H9 (cell line): ENCODE results near the gene SPINK13. TPM values are rescaled to one million over a fixed set of nuclear protein-coding genes. Genes with fewer than 3 reads are reported as not detected.

ENCODE experiments used
- DNase-seq: peaks from one replicate; pipeline ENCODE4 v3.0.0-alpha.2; 2017
- H2AFZ ChIP-seq: one replicate; pipeline ENCODE4 v1.6.1; 2013; ENCODE audit warnings: mild to moderate bottlenecking, low read length, control low read depth, moderate library complexity
- H2AK5ac ChIP-seq: 2 replicates; pipeline ENCODE4 v1.6.1; 2013; ENCODE audit warnings: low read length, control low read depth, mixed read lengths; ENCODE audit not compliant: insufficient read length
- H2BK120ac ChIP-seq: one replicate; pipeline ENCODE4 v1.6.1; 2013; ENCODE audit warnings: low read depth, mild to moderate bottlenecking, low read length, control low read depth, inconsistent platforms; ENCODE audit not compliant: poor library complexity, severe bottlenecking
- H2BK12ac ChIP-seq: 2 replicates; pipeline ENCODE4 v1.6.1; 2013; ENCODE audit warnings: low read length, control low read depth, mixed read lengths, low read depth; ENCODE audit not compliant: insufficient read length
- H2BK15ac ChIP-seq: 2 replicates; pipeline ENCODE4 v1.6.1; 2013; ENCODE audit warnings: low read depth, low read length, control low read depth
- H2BK20ac ChIP-seq: one replicate; pipeline ENCODE4 v1.6.1; 2013; ENCODE audit warnings: low read depth, mild to moderate bottlenecking, low read length, control low read depth, inconsistent platforms; ENCODE audit not compliant: poor library complexity, severe bottlenecking
- H2BK5ac ChIP-seq: 2 replicates; pipeline ENCODE4 v1.6.1; 2013; ENCODE audit warnings: low read length, control low read depth, mixed read lengths; ENCODE audit not compliant: insufficient read length
- H3K14ac ChIP-seq: 2 replicates; pipeline ENCODE4 v1.6.1; 2013; ENCODE audit warnings: low read length, control low read depth; ENCODE audit not compliant: insufficient read depth
- H3K18ac ChIP-seq: 2 replicates; pipeline ENCODE4 v1.6.1; 2013; ENCODE audit warnings: low read depth, mild to moderate bottlenecking, mixed read lengths, low read length, control low read depth; ENCODE audit not compliant: insufficient read length
- H3K23ac ChIP-seq: 2 replicates; pipeline ENCODE4 v1.6.1; 2013; ENCODE audit warnings: low read length, control low read depth, mixed read lengths, low read depth; ENCODE audit not compliant: insufficient read length
- H3K23me2 ChIP-seq: 2 replicates; pipeline ENCODE4 v1.6.1; 2013; ENCODE audit warnings: low read depth, mild to moderate bottlenecking, mixed read lengths, low read length, control low read depth; ENCODE audit not compliant: insufficient read length, poor library complexity, severe bottlenecking
- H3K27ac ChIP-seq: 2 replicates; pipeline ENCODE4 v1.5.1; 2013; ENCODE audit warnings: low read length, control low read depth, mixed read lengths, low read depth; ENCODE audit not compliant: insufficient read length
- H3K27me3 ChIP-seq: 2 replicates; pipeline ENCODE4 v1.6.1; 2013; ENCODE audit warnings: low read length, control low read depth, inconsistent platforms; ENCODE audit not compliant: insufficient read depth
- H3K4ac ChIP-seq: 2 replicates; pipeline ENCODE4 v1.6.1; 2013; ENCODE audit warnings: low read depth, mild to moderate bottlenecking, control low read depth, inconsistent platforms, low read length, moderate library complexity
- H3K4me1 ChIP-seq: 2 replicates; pipeline ENCODE4 v1.6.1; 2013; ENCODE audit warnings: low read length, control low read depth, inconsistent platforms; ENCODE audit not compliant: insufficient read depth
- H3K4me2 ChIP-seq: 2 replicates; pipeline ENCODE4 v1.6.1; 2013; ENCODE audit warnings: low read length, control low read depth, mixed read lengths; ENCODE audit not compliant: insufficient read length, insufficient read depth
- H3K56ac ChIP-seq: 2 replicates; pipeline ENCODE4 v1.6.1; 2013; ENCODE audit warnings: low read depth, mild to moderate bottlenecking, mixed read lengths, low read length, control low read depth; ENCODE audit not compliant: insufficient read length
- H3K79me1 ChIP-seq: 2 replicates; pipeline ENCODE4 v1.6.1; 2013; ENCODE audit warnings: low read depth, mild to moderate bottlenecking, moderate library complexity, low read length, control low read depth, inconsistent platforms; ENCODE audit not compliant: insufficient read depth, poor library complexity, severe bottlenecking
- H3K79me2 ChIP-seq: 2 replicates; pipeline ENCODE4 v1.6.1; 2013; ENCODE audit warnings: low read length, control low read depth, inconsistent platforms; ENCODE audit not compliant: insufficient read depth
- H3K9ac ChIP-seq: 2 replicates; pipeline ENCODE4 v1.6.1; 2013; ENCODE audit warnings: low read length, control low read depth, mixed read lengths; ENCODE audit not compliant: insufficient read length; ENCODE audit errors: extremely low read depth
- H3K9me3 ChIP-seq: one replicate; pipeline ENCODE4 v1.6.1; 2013; ENCODE audit warnings: low read depth, low read length, inconsistent platforms; ENCODE audit not compliant: control insufficient read depth
- H3T11ph ChIP-seq: one replicate; pipeline ENCODE4 v1.6.1; 2013; ENCODE audit warnings: mild to moderate bottlenecking, low read length, control low read depth, inconsistent platforms
- H4K20me1 ChIP-seq: one replicate; pipeline ENCODE4 v1.6.1; 2013; ENCODE audit not compliant: control insufficient read depth, insufficient read length, insufficient read depth
- H4K5ac ChIP-seq: 2 replicates; pipeline ENCODE4 v1.6.1; 2013; ENCODE audit warnings: low read depth, mild to moderate bottlenecking, mixed read lengths, low read length, control low read depth; ENCODE audit not compliant: insufficient read length
- H4K8ac ChIP-seq: replicated peaks from 2 replicates; pipeline ENCODE4 v1.6.1; 2013; ENCODE audit warnings: low read length, control low read depth, mixed read lengths, low read depth; ENCODE audit not compliant: insufficient read length
- H4K91ac ChIP-seq: 2 replicates; pipeline ENCODE4 v1.6.1; 2013; ENCODE audit warnings: low read depth, mild to moderate bottlenecking, moderate library complexity, mixed read lengths, low read length, control low read depth; ENCODE audit not compliant: insufficient read length
- H3K27ac Mint-ChIP-seq, 3 experiments: 2 replicates in 2 of 3; 3 replicates in 1 of 3; pipeline ENCODE4 v1.8.0; 2020 to 2021; ENCODE audit warnings: mixed read lengths in 3 of 3, mild to moderate bottlenecking in 1 of 3, moderate library complexity in 1 of 3
- H3K27me3 Mint-ChIP-seq: 2 replicates; pipeline ENCODE4 v1.8.0; 2021; ENCODE audit warnings: low read depth, mild to moderate bottlenecking, moderate library complexity, mixed read lengths
- H3K36me3 Mint-ChIP-seq, 3 experiments: 2 replicates in 2 of 3; 3 replicates in 1 of 3; pipeline ENCODE4 v1.8.0; 2020 to 2021; ENCODE audit warnings: low read depth in 3 of 3, mixed read lengths in 3 of 3; ENCODE audit not compliant: insufficient read depth in 1 of 3
- H3K4me1 Mint-ChIP-seq, 2 experiments: 2 replicates each; pipeline ENCODE4 v1.8.0; 2020; ENCODE audit warnings: mixed read lengths in 2 of 2
- H3K4me3 Mint-ChIP-seq, 2 experiments: 2 replicates in 1 of 2; 3 replicates in 1 of 2; pipeline ENCODE4 v1.8.0; 2020 to 2021; ENCODE audit warnings: mild to moderate bottlenecking in 2 of 2, mixed read lengths in 2 of 2, moderate library complexity in 1 of 2
- H3K9me3 Mint-ChIP-seq, 2 experiments: 2 replicates in 1 of 2; 3 replicates in 1 of 2; pipeline ENCODE4 v1.8.0; 2020; ENCODE audit warnings: mild to moderate bottlenecking in 2 of 2, mixed read lengths in 2 of 2, moderate library complexity in 1 of 2
- CTCF ChIP-seq: fragments of 200-600 bp; sonication (generic); conservative IDR thresholded peaks from 3 replicates; pipeline ENCODE4 v1.8.0; 2021; ENCODE audit warnings: antibody characterized with exemption, mild to moderate bottlenecking
- WGBS: extraction: QIAGEN DNeasy Blood & Tissue Kit; methylation state at CpG from one replicate; pipeline ENCODE4 v1.1.7; 2013; ENCODE audit warnings: missing lambda C conversion rate, low lambda C conversion rate, mixed read lengths; ENCODE audit not compliant: insufficient read length; ENCODE audit errors: extremely low coverage; 5-methylcytosine and 5-hydroxymethylcytosine counted together
- total RNA-seq: library from RNA; stranded (reverse); gene quantifications from 2 replicates; pipeline ENCODE4 v1.2.1, GENCODE V29; 2021

Gene SPINK13
- total RNA-seq, 1 experiment from 2014 or later, result not detected

- no CpG with 5 or more reads among the region's 3 CpGs for WGBS
- no peak within 1 kb of the TSS for H3K4ac ChIP-seq
- H3T11ph ChIP-seq, result no peak within 1 kb of the TSS
- no peaks in the 10 kb centered on the region for H3K9me3 ChIP-seq
- no peaks in the 10 kb centered on the region for H3K27me3 ChIP-seq
- no peak for DNase-seq
- H3K27ac Mint-ChIP-seq, result no peak within 1 kb of the TSS
- no peak within 1 kb of the TSS for H3K18ac ChIP-seq
- H3K27me3 Mint-ChIP-seq, result peaks cover 5% of the 10 kb centered on the region
- H3K23ac ChIP-seq, result no peak within 1 kb of the TSS
- peaks cover 6 to 8% of the 10 kb centered on the region in 2 experiments for H3K9me3 Mint-ChIP-seq
- H3K9ac ChIP-seq, result no peak within 1 kb of the TSS
- H2AFZ ChIP-seq, result no peak within 1 kb of the TSS
- no peak within 1 kb of the TSS for H2BK120ac ChIP-seq
- no peak within 1 kb of the TSS for H3K27ac ChIP-seq
- no peak within 1 kb of the TSS for H2BK15ac ChIP-seq
- H3K4me2 ChIP-seq, result no peak within 1 kb of the TSS
- no peak within 1 kb of the TSS for H2BK12ac ChIP-seq
- H3K23me2 ChIP-seq, result no peaks in the 10 kb centered on the region
- H3K56ac ChIP-seq, result no peak within 1 kb of the TSS
- H3K4me1 ChIP-seq, result no peaks in the 10 kb centered on the region
- no peak within 1 kb of the TSS for H3K4me3 Mint-ChIP-seq
- peaks cover 0 to 8% (median 0%) of the 10 kb centered on the region in 3 experiments; a peak in 3 of 7 replicates for H3K36me3 Mint-ChIP-seq
- no peaks in the 10 kb centered on the region for H3K79me2 ChIP-seq
- no peaks in the 10 kb centered on the region for H4K20me1 ChIP-seq
- no peak within 1 kb of the TSS for H4K5ac ChIP-seq
- no peak within 1 kb of the TSS for H3K14ac ChIP-seq
- TF ChIP-seq CTCF, result no peak
- no peaks in the 10 kb centered on the region for H3K79me1 ChIP-seq
- H2BK5ac ChIP-seq, result no peak within 1 kb of the TSS
- H4K91ac ChIP-seq, result no peak within 1 kb of the TSS
- H2BK20ac ChIP-seq, result no peak within 1 kb of the TSS
- no peak within 1 kb of the TSS for H2AK5ac ChIP-seq
- H4K8ac ChIP-seq, result no peak within 1 kb of the TSS
- no peaks in the 10 kb centered on the region for H3K4me1 Mint-ChIP-seq
These were observed 66.7 kb downstream of the SPINK13 start, which contains the start of gene SPINK9 for GRCh38 chr5:148335259-148335658. SPINK9 (plus strand) TSS chr5:148335559; CDS start chr5:148335614, 55 bp downstream.

Other genes starting within 250 kb of the SPINK13 start
- gene SPINK5, start 204.8 kb upstream of the SPINK13 start, total RNA-seq, result 5.6 and 6.0 TPM in 2 replicates
- gene SPINK14, start 100.2 kb upstream of the SPINK13 start, total RNA-seq, result not detected in 2 replicates
- not detected in 2 replicates for gene SPINK6, start 65.8 kb upstream of the SPINK13 start, total RNA-seq
- not detected in 2 replicates for gene MARCOL, start 30.3 kb upstream of the SPINK13 start, total RNA-seq
- gene SPINK7, start 43.6 kb downstream of the SPINK13 start, total RNA-seq, result not detected in 2 replicates
- not detected in 2 replicates for gene SPINK9, start 66.8 kb downstream of the SPINK13 start, total RNA-seq
- 34.6 and 39.5 TPM in 2 replicates for gene FBXO38, start 115.2 kb downstream of the SPINK13 start, total RNA-seq